GM19452 (cell line): Measurements from ENCODE around the gene TFF3.

Experiments used
- ATAC-seq: cut with Tn5 transposase; IDR thresholded peaks from one replicate; pipeline ENCODE4 v1.9.1; 2021; ENCODE audit not compliant: unreplicated experiment

Gene TFF3

DNA sequence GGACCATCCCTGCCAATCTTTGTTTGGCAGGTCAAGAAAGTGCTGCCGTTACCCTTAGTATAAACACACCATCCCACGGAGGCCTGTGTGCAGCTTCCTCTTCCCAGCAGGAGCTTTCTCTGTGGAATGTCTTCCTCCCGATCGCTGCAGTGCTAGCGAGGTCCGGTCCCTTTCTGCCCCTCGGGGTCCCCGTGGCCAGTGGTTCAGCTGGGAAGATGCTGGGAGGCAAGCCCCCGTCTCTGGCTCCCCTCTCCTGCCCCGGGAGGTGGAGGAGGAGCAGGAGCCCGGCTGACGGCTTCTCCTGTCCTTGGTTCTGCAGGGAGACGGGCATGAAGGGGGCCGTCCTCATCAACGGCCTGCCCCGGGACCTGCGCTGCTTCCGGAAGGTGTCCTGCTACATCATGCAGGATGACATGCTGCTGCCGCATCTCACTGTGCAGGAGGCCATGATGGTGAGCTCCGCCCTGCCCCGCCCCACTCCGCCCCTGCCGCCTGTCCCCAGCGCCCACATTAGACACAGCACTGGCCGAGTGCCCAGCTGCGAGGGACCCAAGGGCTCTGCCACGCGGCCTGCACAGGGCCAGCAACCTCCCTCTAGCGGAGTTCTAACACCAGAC is 42.1 kb downstream of the TFF3 start:
- no peak for ATAC-seq

DNA sequence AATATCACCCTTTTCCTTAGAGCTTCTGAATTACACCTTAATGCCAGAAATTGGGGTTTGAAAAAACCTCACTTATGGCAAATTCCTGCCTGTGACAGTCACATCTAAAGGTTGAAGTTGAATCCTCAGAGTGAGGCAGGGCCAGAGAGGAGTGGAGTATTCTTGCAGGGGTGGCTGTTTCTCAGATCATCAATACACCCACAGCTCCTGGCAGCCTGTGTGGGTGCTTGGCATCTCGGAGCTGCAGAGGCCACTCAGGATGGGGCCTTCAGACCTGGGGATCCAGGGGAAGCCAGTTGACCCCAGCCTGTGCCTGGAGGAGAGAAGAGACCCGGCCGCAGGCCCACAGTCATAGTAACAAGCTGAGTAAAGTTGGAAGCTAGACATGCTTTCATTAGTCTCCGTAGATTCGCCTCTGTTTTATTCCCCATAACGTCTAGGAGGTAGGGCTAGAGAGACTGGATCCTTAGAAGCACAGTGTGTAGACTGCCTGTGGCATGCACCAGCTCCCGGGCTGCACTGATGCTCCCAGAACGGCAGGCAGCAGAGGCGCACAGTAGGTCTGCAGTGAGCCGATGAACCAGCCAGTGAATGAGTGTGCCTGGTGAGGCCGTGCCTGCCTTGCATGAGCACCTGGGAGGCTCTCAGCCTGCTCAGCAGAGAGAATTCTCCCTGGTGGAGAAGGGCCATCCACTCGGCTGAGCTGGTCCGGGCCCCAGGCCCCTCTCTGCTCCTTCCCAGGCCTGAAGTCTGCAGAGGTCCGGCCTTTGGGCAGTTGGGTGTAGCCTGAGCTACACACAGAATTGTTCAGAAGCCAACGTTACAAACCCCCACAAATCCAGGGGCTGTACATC is 42.9 kb downstream of the TFF3 start:
- ATAC-seq, result no peak

DNA sequence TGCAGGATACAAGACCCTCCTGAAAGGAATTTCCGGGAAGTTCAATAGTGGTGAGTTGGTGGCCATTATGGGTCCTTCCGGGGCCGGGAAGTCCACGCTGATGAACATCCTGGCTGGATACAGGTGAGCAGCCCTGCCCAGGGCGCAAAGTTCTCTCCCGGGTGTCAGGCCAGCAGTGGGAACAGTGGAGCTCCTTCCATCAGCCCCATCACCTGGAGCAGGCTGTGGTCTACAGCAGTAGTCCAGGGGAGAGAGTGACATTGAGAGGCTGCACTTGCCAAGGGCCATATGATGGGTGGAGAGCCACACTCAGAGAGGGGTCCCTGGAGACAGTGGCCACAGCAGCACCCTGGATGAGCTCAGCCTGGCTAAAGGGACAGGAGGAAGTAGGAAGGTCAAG is 44.1 kb downstream of the TFF3 start:
- ATAC-seq, result no peak

DNA sequence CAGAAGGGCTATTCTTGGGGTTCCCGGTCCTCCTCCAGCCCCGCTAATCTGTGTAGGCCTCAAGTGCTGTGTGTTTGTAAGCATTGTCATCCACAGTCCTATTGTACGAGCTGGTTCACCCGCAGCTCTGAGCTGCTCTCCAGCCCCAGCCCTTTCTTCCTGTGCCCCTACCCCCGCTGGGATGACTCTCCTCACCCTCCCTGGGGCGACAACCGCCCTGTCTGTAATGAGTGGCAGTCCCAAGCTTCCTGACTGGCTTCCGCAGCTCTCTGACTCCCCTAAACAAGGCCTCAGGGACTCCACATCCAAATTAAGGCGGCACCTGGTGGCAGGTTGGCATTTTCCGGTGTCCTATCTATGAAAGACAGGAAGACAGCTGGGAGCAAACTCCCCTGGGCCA is 45.8 kb downstream of the TFF3 start:
- ATAC-seq, result no peak

DNA sequence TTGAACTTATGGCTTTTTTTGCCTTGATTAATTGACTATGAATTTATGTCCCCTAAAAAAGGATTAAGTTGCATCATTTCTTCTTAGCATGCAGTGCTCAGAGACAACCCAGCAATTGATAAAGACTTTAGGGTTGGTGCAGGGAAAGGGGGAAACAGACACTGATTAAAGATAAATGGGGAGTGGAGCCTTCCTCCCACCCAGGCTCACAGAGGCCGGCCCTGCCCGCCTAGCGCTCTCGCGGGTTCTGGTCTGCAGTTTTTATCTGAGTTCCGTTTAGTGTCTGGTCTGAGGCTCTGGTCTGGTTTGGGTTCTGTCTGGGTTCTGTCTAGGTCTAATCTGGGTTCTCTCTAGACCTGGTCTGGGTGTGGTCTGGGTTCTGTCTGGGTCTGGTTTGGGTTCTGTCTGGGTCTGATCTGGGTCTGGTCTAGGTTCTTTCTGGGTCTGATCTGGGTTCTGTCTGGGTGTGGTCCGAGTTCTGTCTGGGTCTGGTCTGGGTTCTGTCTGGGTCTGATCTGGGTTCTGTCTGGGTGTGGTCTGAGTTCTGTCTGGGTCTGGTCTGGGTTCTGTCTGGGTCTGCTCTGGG is 48.1 kb downstream of the TFF3 start:
- ATAC-seq, result no peak

DNA sequence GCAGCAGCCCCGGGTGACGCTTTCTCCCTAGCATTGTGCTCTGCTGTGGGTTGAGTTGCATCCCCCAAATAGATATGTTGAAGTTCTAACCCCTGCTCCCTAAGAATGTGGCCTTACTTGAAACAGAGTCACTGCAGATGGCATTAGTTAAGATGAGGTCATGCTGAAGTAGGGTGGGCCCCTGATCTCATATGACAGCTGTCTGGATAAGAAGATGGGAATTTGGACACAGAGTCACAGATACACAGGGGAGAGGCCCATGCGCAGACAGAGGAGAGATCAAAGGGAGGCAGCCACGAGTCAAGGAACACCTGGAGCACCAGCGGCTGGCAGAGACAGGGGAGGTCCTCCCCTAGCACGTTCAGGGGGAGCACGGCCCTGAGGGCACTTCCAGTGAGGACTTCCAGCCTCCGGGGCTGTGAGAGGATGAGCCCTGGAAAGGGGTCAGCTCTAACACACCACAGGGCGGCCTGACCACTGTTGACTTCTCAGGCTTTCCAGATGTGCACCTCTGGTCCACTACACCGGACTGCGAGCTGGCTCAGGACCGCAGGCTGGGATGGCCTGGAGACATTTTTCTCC is 49.9 kb downstream of the TFF3 start:
- no peak for ATAC-seq

DNA sequence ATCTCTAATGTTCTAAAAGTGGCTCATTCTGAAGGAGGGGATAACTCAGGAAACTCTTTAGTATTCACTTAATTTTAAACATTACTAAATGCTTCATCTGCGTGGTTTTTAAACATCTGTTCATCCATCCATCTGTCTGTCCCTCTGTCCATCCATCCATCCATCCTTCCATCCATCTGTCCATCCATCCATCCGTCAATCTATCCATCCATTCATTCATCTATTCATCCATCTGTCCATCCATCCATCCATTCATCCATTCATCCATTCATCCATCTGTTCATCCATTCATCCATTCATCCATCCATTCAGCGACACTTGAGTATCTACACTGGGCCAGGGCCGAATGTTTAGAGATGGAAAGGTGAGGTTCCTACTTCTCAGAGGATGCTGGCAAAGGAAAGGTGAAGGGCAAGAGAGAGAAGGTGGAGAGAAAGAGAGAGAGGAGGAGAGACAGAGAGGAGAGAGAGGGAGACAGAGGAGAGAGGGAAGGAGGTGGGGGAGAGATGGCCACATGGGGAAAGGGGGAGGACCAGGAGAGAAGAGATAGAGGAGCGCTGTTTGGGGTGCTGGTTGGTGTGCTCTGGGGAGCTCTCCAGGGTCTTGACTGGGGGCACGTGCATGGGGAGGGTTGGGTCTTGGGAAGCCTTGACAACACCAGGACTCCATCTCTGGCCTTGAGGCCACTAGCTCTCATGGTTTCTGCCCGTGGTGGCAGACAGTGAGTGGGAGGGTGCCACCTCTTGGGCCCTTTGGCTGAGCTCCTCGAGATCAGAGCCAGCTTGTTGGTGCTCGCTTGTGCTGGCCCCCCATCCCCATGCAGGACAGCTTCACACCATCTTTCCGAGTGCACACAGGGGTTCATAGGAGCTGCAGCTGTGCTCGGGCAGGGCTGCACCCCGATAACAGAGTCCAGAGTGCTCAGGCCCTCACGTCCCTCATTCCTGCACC is 50.7 kb downstream of the TFF3 start:
- no peak for ATAC-seq

DNA sequence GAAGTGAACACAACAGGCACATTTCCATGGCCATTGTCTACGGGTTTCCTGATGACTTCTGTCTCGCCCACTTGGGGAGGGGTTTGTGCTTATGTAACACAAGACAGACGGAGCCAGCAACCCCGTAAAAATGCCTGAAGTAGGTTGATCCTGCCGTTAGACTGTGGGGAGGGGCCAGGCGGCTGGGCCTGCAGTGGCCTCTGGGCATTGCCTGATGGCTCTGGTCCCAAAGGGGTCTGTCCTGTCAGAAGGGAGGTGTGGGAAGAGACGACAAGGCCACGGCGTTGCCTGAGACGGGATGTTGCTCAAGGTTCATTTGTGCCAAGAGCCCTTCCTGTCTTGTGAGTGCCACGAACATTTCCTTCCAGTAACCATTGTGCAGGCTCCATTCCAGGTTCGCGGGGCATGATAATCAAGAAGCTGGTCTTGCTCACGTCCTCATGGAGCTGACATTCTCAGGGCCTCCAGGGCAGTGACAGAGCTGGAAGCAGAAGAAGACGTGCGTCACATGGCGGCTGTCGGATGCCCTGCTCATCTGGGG is 51.5 kb downstream of the TFF3 start:
- no peak for ATAC-seq

DNA sequence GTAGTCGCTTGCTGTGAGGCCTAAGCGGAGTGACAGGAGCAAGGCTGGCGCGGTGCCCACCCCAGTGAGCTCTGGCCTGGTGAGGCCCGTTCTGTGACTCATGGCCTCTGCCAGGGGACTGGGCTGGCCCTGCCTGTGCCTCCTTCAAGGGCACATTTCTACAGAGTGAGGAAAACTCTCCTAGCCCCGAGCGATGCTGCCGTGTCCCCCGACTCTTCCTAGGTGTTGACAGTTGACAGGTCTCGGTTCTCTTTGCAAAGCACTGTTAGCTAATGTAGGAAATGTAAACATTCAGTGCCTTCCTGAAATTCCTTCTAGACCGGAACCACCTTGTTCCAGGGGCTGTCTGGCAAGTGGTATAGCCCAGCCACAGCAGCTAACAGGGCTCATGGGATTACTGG is 52.4 kb downstream of the TFF3 start:
- ATAC-seq, result no peak

DNA sequence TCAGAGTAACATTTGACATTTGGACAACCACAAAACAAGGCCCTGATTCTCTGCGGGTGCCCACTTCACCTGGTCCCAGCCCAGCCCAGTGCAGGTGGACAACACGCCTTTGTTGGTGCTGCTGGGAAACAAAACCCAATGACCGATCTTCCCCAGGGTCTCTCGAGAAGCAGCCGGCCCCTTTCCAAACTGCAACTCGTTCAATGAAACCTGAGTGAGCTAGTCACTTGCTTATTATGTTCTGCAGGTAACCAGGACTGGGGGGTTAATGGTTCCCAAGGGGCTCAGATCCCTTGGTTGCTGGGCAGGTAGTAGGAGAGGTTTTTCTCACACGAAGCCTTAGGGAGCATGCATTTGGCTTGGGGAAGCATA is 53.4 kb downstream of the TFF3 start:
- ATAC-seq, result no peak
